Measurements from ENCODE around the gene PRMT7. TPM values are rescaled to one million over a fixed set of nuclear protein-coding genes. Genes with fewer than 3 reads are reported as not detected.

PRMT7 gene
- total RNA-seq, 1 experiment from 2014 or later = 156 TPM

- ChIA-PET POLR2A (interaction anchor here (0.7 kb wide), 1 partner anchor 126 kb away, joined by 9 read pairs; no protein-coding TSS in a partner anchor), CTCF (interaction anchor here (0.6 to 1.4 kb wide), 4 partner anchors 10 to 123 kb away, joined by 3 to 5 read pairs (median 4); no protein-coding TSS in a partner anchor)
- Mint-ChIP-seq H3K4me3 (ENCODE audit: unreplicated experiment) (no peak overlapping the region), H3K27ac (ENCODE audit: unreplicated experiment) (no peak overlapping the region), H3K36me3 (ENCODE audit: insufficient read depth, unreplicated experiment) (peaks cover 4% of the 10 kb centered on the region), H3K9me3 (ENCODE audit: unreplicated experiment) (no peaks in the 10 kb centered on the region), H3K4me1 (ENCODE audit: low read depth, unreplicated experiment) (peaks cover 7% of the 10 kb centered on the region), H3K27me3 (ENCODE audit: insufficient read depth, unreplicated experiment) (no peaks in the 10 kb centered on the region)
- H3K9me3 ChIP-seq = no peaks in the 10 kb centered on the region
- TF ChIP-seq CTCF (IDR thresholded peaks at IDR 0.05; ENCODE audit: insufficient read depth in 1 of 2, low read depth in 1 of 2, low read length in 1 of 2, severe bottlenecking in 1 of 2, unreplicated experiment in 1 of 2) = peak in 1 of 2 experiments; percentile 26
- no peak overlapping the region for H3K4me3 ChIP-seq (ENCODE audit: low read depth, low read length)
- no peaks in the 10 kb centered on the region for H3K27me3 ChIP-seq (replicated peaks; ENCODE audit: control insufficient read depth, insufficient read depth, low read length)
- no TSS peak for BruUV-seq (replicated peaks)
- H3K36me3 ChIP-seq (ENCODE audit: control insufficient read depth, insufficient read depth, low read length) = no peaks in the 10 kb centered on the region
- no peak for DNase-seq
- peaks cover 15% of the 10 kb centered on the region for H3K4me1 ChIP-seq
- intact Hi-C loops (cut with micrococcal nuclease; ENCODE audit: unreplicated experiment) = no loop called here
These were observed 73.7 kb downstream of the PRMT7 start for GRCh38 chr16:68384288-68385161.

- no peak overlapping the region for H3K27ac Mint-ChIP-seq (ENCODE audit: unreplicated experiment)
- H3K9me3 Mint-ChIP-seq (ENCODE audit: unreplicated experiment) = no peaks in the 10 kb centered on the region
- ChIA-PET CTCF (interaction anchor here (1.4 kb wide), 2 partner anchors 13 to 124 kb away, joined by 3 to 4 read pairs; no protein-coding TSS in a partner anchor), POLR2A (no interaction called here)
- peaks cover 4% of the 10 kb centered on the region for H3K36me3 Mint-ChIP-seq (ENCODE audit: insufficient read depth, unreplicated experiment)
- TF ChIP-seq CTCF (IDR thresholded peaks at IDR 0.05; ENCODE audit: insufficient read depth in 1 of 2, low read depth in 1 of 2, low read length in 1 of 2, severe bottlenecking in 1 of 2, unreplicated experiment in 1 of 2) = no peak
- BruUV-seq (replicated peaks) = no TSS peak
- Histone ChIP-seq H3K36me3 (ENCODE audit: control insufficient read depth, insufficient read depth, low read length) (no peaks in the 10 kb centered on the region), H3K9me3 (no peaks in the 10 kb centered on the region), H3K4me1 (peaks cover 15% of the 10 kb centered on the region), H3K27me3 (replicated peaks; ENCODE audit: control insufficient read depth, insufficient read depth, low read length) (no peaks in the 10 kb centered on the region), H3K4me3 (ENCODE audit: low read depth, low read length) (no peak overlapping the region)
- intact Hi-C loops (cut with micrococcal nuclease; ENCODE audit: unreplicated experiment) = no loop called here
- no peaks in the 10 kb centered on the region for H3K27me3 Mint-ChIP-seq (ENCODE audit: insufficient read depth, unreplicated experiment)
- H3K4me3 Mint-ChIP-seq (ENCODE audit: unreplicated experiment) = no peak overlapping the region
- peaks cover 7% of the 10 kb centered on the region for H3K4me1 Mint-ChIP-seq (ENCODE audit: low read depth, unreplicated experiment)
- DNase-seq = no peak
These were observed 74.6 kb downstream of the PRMT7 start for GRCh38 chr16:68385371-68385770.

- BruUV-seq (replicated peaks) = no TSS peak
- CTCF ChIA-PET = interaction anchor here (0.8 kb wide), 1 partner anchor 61 kb away, joined by 3 read pairs; the partner anchor contains the start of gene SMPD3
- POLR2A ChIA-PET = interaction anchor here (1.6 kb wide), 1 partner anchor 59 kb away, joined by 3 read pairs; no protein-coding TSS in a partner anchor
These were observed 75.8 kb downstream of the PRMT7 start for GRCh38 chr16:68386628-68387027.

More at GRCh38 chr16:68386628-68387027, 75.8 kb downstream of the PRMT7 start:
- H3K9me3 ChIP-seq = no peaks in the 10 kb centered on the region
- peaks cover 15% of the 10 kb centered on the region for H3K4me1 ChIP-seq
- H3K36me3 Mint-ChIP-seq (ENCODE audit: insufficient read depth, unreplicated experiment) = peaks cover 4% of the 10 kb centered on the region
- H3K27me3 Mint-ChIP-seq (ENCODE audit: insufficient read depth, unreplicated experiment) = no peaks in the 10 kb centered on the region
- peaks cover 7% of the 10 kb centered on the region for H3K4me1 Mint-ChIP-seq (ENCODE audit: low read depth, unreplicated experiment)
- intact Hi-C loops (cut with micrococcal nuclease; ENCODE audit: unreplicated experiment) = no loop called here
- no peaks in the 10 kb centered on the region for H3K27me3 ChIP-seq (replicated peaks; ENCODE audit: control insufficient read depth, insufficient read depth, low read length)
- no peak overlapping the region for H3K4me3 Mint-ChIP-seq (ENCODE audit: unreplicated experiment)
- no peak overlapping the region for H3K4me3 ChIP-seq (ENCODE audit: low read depth, low read length)
- peak overlapping the region; percentile 73 for H3K27ac Mint-ChIP-seq (ENCODE audit: unreplicated experiment)
- no peaks in the 10 kb centered on the region for H3K36me3 ChIP-seq (ENCODE audit: control insufficient read depth, insufficient read depth, low read length)
- H3K9me3 Mint-ChIP-seq (ENCODE audit: unreplicated experiment) = no peaks in the 10 kb centered on the region
- no peak for TF ChIP-seq CTCF (IDR thresholded peaks at IDR 0.05; ENCODE audit: insufficient read depth in 1 of 2, low read depth in 1 of 2, low read length in 1 of 2, severe bottlenecking in 1 of 2, unreplicated experiment in 1 of 2)
- peak; percentile 54 to 82 for DNase-seq

Data from Caco-2 (cell line).